ENCODE measurements around the gene ZNF547. TPM values are rescaled to one million over a fixed set of nuclear protein-coding genes. Genes with fewer than 3 reads are reported as not detected.
A peak's percentile ranks its signal among the peaks of the same experiment; 100 is the strongest.

Gene ZNF547
- 1.2 TPM for total RNA-seq (2013)
- under 1 TPM in 2 of 3 donors, not detected in 1; 0.30 to 0.32 TPM for polyA plus RNA-seq
- polyA minus RNA-seq = 0.14 and 0.48 TPM in 2 replicates
- 0.26 to 3.7 (median 1.3) reads per million in 11 experiments for total RNA-seq

- no peaks in the 10 kb centered on the region for H4K20me1 ChIP-seq (ENCODE audit: insufficient read depth, low read length)
- peaks cover 1 to 6% (median 4%) of the 10 kb centered on the region in 3 donors for H3K27me3 Mint-ChIP-seq (ENCODE audit: low read depth in 3 of 3)
- H3K36me3 ChIP-seq (replicated peaks in 1 of 2; ENCODE audit: control insufficient read depth in 1 of 2, insufficient read depth in 2 of 2, low read length in 2 of 2) = peaks cover 0 to 10% of the 10 kb centered on the region in 2 donors
- peak within 1 kb of the TSS; percentile 83 to 89 for H3K27ac ChIP-seq (ENCODE audit: low read depth in 1 of 2, low read length in 2 of 2)
- DNase-seq = peak; percentile 97 to 100 (median 100)
- H3K9ac ChIP-seq (ENCODE audit: insufficient read depth, low read length, poor library complexity, severe bottlenecking) = peak within 1 kb of the TSS; percentile 83
- peaks cover 12 to 14% of the 10 kb centered on the region in 2 donors for H3K4me1 ChIP-seq (ENCODE audit: control insufficient read depth in 1 of 2, insufficient read depth in 2 of 2, low read length in 2 of 2)
- TF ChIP-seq CTCF (IDR thresholded peaks at IDR 0.05) = no peak
- intact Hi-C loops (cut with micrococcal nuclease) = loop anchor here (2.0 to 10.0 kb wide), 4 partner anchors 26 to 822 kb away; partner anchors contain the start of genes ZNF274 (in 1 of the 2), ZNF329 (in 1 of the 2), ZNF548 (in 1 of the 2) and ZNF749 (in 1 of the 2)
- H3K9me3 ChIP-seq (replicated peaks in 1 of 2; ENCODE audit: control insufficient read depth in 1 of 2, insufficient read depth in 1 of 2, low read length in 2 of 2) = peaks cover 37 to 72% of the 10 kb centered on the region in 2 donors
- H3K27me3 ChIP-seq (ENCODE audit: control insufficient read depth in 2 of 2, insufficient read depth in 2 of 2, low read length in 2 of 2) = no peaks in the 10 kb centered on the region
- peak within 1 kb of the TSS; percentile 40 to 76 (median 54) for H3K4me3 ChIP-seq (replicated peaks in 1 of 3; ENCODE audit: low read depth in 2 of 3, low read length in 3 of 3)
- peaks cover 28 to 84% (median 76%) of the 10 kb centered on the region in 7 donors for H3K9me3 Mint-ChIP-seq
- peak within 1 kb of the TSS; percentile 79 for H3K4me2 ChIP-seq (replicated peaks; ENCODE audit: extremely low read depth, low read length, poor library complexity, severe bottlenecking)
- 2% methylated on average over 44 of the region's 47 CpGs for WGBS (ENCODE audit: insufficient coverage)
- peak within 1 kb of the TSS; percentile 85 to 97 (median 93) for H3K27ac Mint-ChIP-seq
- peaks cover 10% of the 10 kb centered on the region for H3K4me1 Mint-ChIP-seq
- peaks cover 19 to 28% of the 10 kb centered on the region in 2 donors for H3K36me3 Mint-ChIP-seq
- H2AFZ ChIP-seq (ENCODE audit: insufficient read depth, low read depth, low read length, poor library complexity, severe bottlenecking) = peak within 1 kb of the TSS; percentile 92
- peak within 1 kb of the TSS; percentile 81 to 86 for H3K4me3 Mint-ChIP-seq
- peaks cover 10% of the 10 kb centered on the region for H3K79me2 ChIP-seq (ENCODE audit: insufficient read depth, low read length)
Observed at GRCh38 chr19:57362997-57363687, at the start of gene ZNF547, which contains the start of gene TRAPPC2B. TSS of gene ZNF547 (plus strand) at chr19:57363551. CDS start at chr19:57368556, 5,005 bp downstream. TSS of gene TRAPPC2B (plus strand) at chr19:57363551. CDS start at chr19:57364834, 1,283 bp downstream.

GRCh38 chr19:57314146-57314545 is 49.2 kb upstream of the ZNF547 start:
- no peak overlapping the region for H3K4me2 ChIP-seq (replicated peaks; ENCODE audit: extremely low read depth, low read length, poor library complexity, severe bottlenecking)
- no peaks in the 10 kb centered on the region for H3K36me3 Mint-ChIP-seq
- no peak for TF ChIP-seq CTCF (IDR thresholded peaks at IDR 0.05)
- no peak for DNase-seq
- H3K79me2 ChIP-seq (ENCODE audit: insufficient read depth, low read length) = no peaks in the 10 kb centered on the region
- no peaks in the 10 kb centered on the region for H3K36me3 ChIP-seq (replicated peaks in 1 of 2; ENCODE audit: control insufficient read depth in 1 of 2, insufficient read depth in 2 of 2, low read length in 2 of 2)
- intact Hi-C loops (cut with micrococcal nuclease) = no loop called here
- no peak overlapping the region for H3K27ac ChIP-seq (ENCODE audit: low read depth in 1 of 2, low read length in 2 of 2)
- peak overlapping the region in 1 of 2 donors; percentile 72 for H3K4me3 Mint-ChIP-seq
- 67% methylated on average over 1 of the region's 4 CpGs for WGBS (ENCODE audit: insufficient coverage)
- H3K4me1 Mint-ChIP-seq = no peaks in the 10 kb centered on the region
- H3K9ac ChIP-seq (ENCODE audit: insufficient read depth, low read length, poor library complexity, severe bottlenecking) = no peak overlapping the region
- no peak overlapping the region for H3K27ac Mint-ChIP-seq
- H3K27me3 ChIP-seq (ENCODE audit: control insufficient read depth in 2 of 2, insufficient read depth in 2 of 2, low read length in 2 of 2) = peaks cover 27 to 40% of the 10 kb centered on the region in 2 donors
- no peak overlapping the region for H2AFZ ChIP-seq (ENCODE audit: insufficient read depth, low read depth, low read length, poor library complexity, severe bottlenecking)
- peaks cover 29 to 57% (median 45%) of the 10 kb centered on the region in 3 donors for H3K27me3 Mint-ChIP-seq (ENCODE audit: low read depth in 3 of 3)
- no peaks in the 10 kb centered on the region for H3K4me1 ChIP-seq (ENCODE audit: control insufficient read depth in 1 of 2, insufficient read depth in 2 of 2, low read length in 2 of 2)
- peaks cover 14 to 36% (median 25%) of the 10 kb centered on the region in 7 donors for H3K9me3 Mint-ChIP-seq
- no peak overlapping the region for H3K4me3 ChIP-seq (replicated peaks in 1 of 3; ENCODE audit: low read depth in 2 of 3, low read length in 3 of 3)
- no peaks in the 10 kb centered on the region for H4K20me1 ChIP-seq (ENCODE audit: insufficient read depth, low read length)
- peaks cover 7 to 9% of the 10 kb centered on the region in 2 donors for H3K9me3 ChIP-seq (replicated peaks in 1 of 2; ENCODE audit: control insufficient read depth in 1 of 2, insufficient read depth in 1 of 2, low read length in 2 of 2)
